IMR-90 (cell line): ENCODE measurements around the gene CDC6. TPM values are rescaled to one million over a fixed set of nuclear protein-coding genes. Genes with fewer than 3 reads are reported as not detected.

Experiments
- ATAC-seq: fragments of 200-7000 bp; cut with Tn5 transposase; 2 replicates; pipeline ENCODE4 v1.9.1; 2020; ENCODE audit warnings: low read depth, mild to moderate bottlenecking, moderate library complexity
- BruUV-seq: library from RNA; stranded (reverse); fragments of 400-500 nt; replicated peaks from 2 replicates; lab custom pipeline; 2021; lab: Mats Ljungman, UMichigan
- CTCF ChIA-PET: fragments of 300-600 bp; formaldehyde crosslinking; extraction: SDS; loops from one replicate; lab custom pipeline; 2021; ENCODE audit warnings: antibody characterized with exemption; lab: Yijun Ruan, JAX
- POLR2A ChIA-PET: fragments of 300-600 bp; sonication (Branson Sonifier 250); formaldehyde crosslinking; loops from one replicate; lab custom pipeline; 2022; ENCODE audit warnings: antibody characterized with exemption; ENCODE audit not compliant: unreplicated experiment; lab: Charles Lee
- DNase-seq: peaks from one replicate; pipeline ENCODE4 v3.0.0; 2013
- H2AFZ ChIP-seq: replicated peaks from 2 replicates; pipeline ENCODE3; 2013; ENCODE audit warnings: low read length, mild to moderate bottlenecking; ENCODE audit not compliant: poor library complexity
- H2AK5ac ChIP-seq: 2 replicates; pipeline ENCODE4 v1.6.1; 2013; ENCODE audit warnings: low read depth, low read length, inconsistent platforms
- H2AK9ac ChIP-seq: replicated peaks from 2 replicates; pipeline ENCODE3; 2013; ENCODE audit warnings: mild to moderate bottlenecking, low read depth, low read length, moderate library complexity; ENCODE audit not compliant: poor library complexity
- H2BK120ac ChIP-seq: 2 replicates; pipeline ENCODE4 v1.6.1; 2013; ENCODE audit warnings: low read depth, low read length, inconsistent platforms
- H2BK15ac ChIP-seq: 3 replicates; pipeline ENCODE4 v1.6.1; 2013; ENCODE audit warnings: low read depth, low read length, inconsistent platforms
- H2BK20ac ChIP-seq: 2 replicates; pipeline ENCODE4 v1.6.1; 2013; ENCODE audit warnings: low read depth, mild to moderate bottlenecking, inconsistent platforms, low read length, moderate library complexity
- H2BK5ac ChIP-seq: 2 replicates; pipeline ENCODE4 v1.6.1; 2013; ENCODE audit warnings: mild to moderate bottlenecking, low read depth, low read length, inconsistent platforms; ENCODE audit not compliant: poor library complexity, severe bottlenecking
- H3K14ac ChIP-seq: replicated peaks from 2 replicates; pipeline ENCODE4 v1.6.1; 2013; ENCODE audit warnings: low read depth, low read length, inconsistent platforms
- H3K18ac ChIP-seq: 2 replicates; pipeline ENCODE4 v1.6.1; 2013; ENCODE audit warnings: low read depth, low read length, control low read depth
- H3K23ac ChIP-seq: 2 replicates; pipeline ENCODE4 v1.6.1; 2013; ENCODE audit warnings: low read depth, low read length, inconsistent platforms
- H3K27ac ChIP-seq: 2 replicates; pipeline ENCODE4 v1.5.1; 2013; ENCODE audit warnings: mild to moderate bottlenecking, control low read depth, low read length; ENCODE audit not compliant: insufficient read depth
- H3K27me3 ChIP-seq: 2 replicates; pipeline ENCODE4 v1.6.1; 2013; ENCODE audit warnings: low read length; ENCODE audit not compliant: control insufficient read depth, insufficient read depth
- H3K36me3 ChIP-seq: 2 replicates; pipeline ENCODE4 v1.6.1; 2013; ENCODE audit warnings: low read length, mixed read lengths; ENCODE audit not compliant: control insufficient read depth, insufficient read depth
- H3K4ac ChIP-seq: 2 replicates; pipeline ENCODE4 v1.6.1; 2013; ENCODE audit warnings: low read depth, low read length, inconsistent platforms
- H3K4me1 ChIP-seq: 2 replicates; pipeline ENCODE4 v1.6.1; 2013; ENCODE audit warnings: low read length, mixed read lengths; ENCODE audit not compliant: control insufficient read depth, insufficient read depth
- H3K4me2 ChIP-seq: 2 replicates; pipeline ENCODE4 v1.6.1; 2013; ENCODE audit warnings: low read depth, mild to moderate bottlenecking, control low read depth, low read length, moderate library complexity
- H3K4me3 ChIP-seq: 2 replicates; pipeline ENCODE4 v1.5.1; 2013; ENCODE audit warnings: low read depth, mild to moderate bottlenecking, control low read depth, low read length, moderate library complexity; ENCODE audit not compliant: insufficient read depth
- H3K56ac ChIP-seq: 2 replicates; pipeline ENCODE4 v1.6.1; 2013; ENCODE audit warnings: low read length, inconsistent platforms; ENCODE audit not compliant: insufficient read depth; ENCODE audit errors: extremely low read depth
- H3K79me1 ChIP-seq, 2 experiments: 2 replicates each; pipeline ENCODE4 v1.6.1; 2013; ENCODE audit warnings: low read length in 2 of 2, inconsistent platforms in 1 of 2, low read depth in 1 of 2
- H3K9ac ChIP-seq: 2 replicates; pipeline ENCODE4 v1.6.1; 2013; ENCODE audit warnings: low read depth, low read length, control low read depth
- H3K9me1 ChIP-seq: 2 replicates; pipeline ENCODE4 v1.6.1; 2013; ENCODE audit warnings: low read length, inconsistent platforms; ENCODE audit not compliant: insufficient read depth
- H3K9me3 ChIP-seq: 2 replicates; pipeline ENCODE4 v1.6.1; 2013; ENCODE audit warnings: low read length; ENCODE audit not compliant: control insufficient read depth, insufficient read depth
- H4K20me1 ChIP-seq: 2 replicates; pipeline ENCODE4 v1.6.1; 2013; ENCODE audit warnings: low read length, inconsistent platforms; ENCODE audit not compliant: insufficient read depth
- H4K5ac ChIP-seq: 2 replicates; pipeline ENCODE4 v1.6.1; 2013; ENCODE audit warnings: mild to moderate bottlenecking, low read depth, low read length, control low read depth
- H4K8ac ChIP-seq, 2 experiments: 2 replicates each; pipeline ENCODE4 v1.6.1; 2013; ENCODE audit warnings: low read depth in 2 of 2, low read length in 2 of 2, control low read depth in 1 of 2, inconsistent platforms in 1 of 2
- H4K91ac ChIP-seq: 2 replicates; pipeline ENCODE4 v1.6.1; 2013; ENCODE audit warnings: low read depth, low read length, inconsistent platforms; ENCODE audit not compliant: insufficient read depth
- BHLHE40 ChIP-seq: fragments of 150-350 bp; IDR thresholded peaks from 2 replicates; pipeline ENCODE4 v1.6.1; 2016; ENCODE audit warnings: mild to moderate bottlenecking, low read depth, low read length
- FOS ChIP-seq: fragments of 150-350 bp; IDR thresholded peaks from 2 replicates; pipeline ENCODE4 v1.6.1; 2016; ENCODE audit warnings: low read depth, low read length
- MAFK ChIP-seq: IDR thresholded peaks from 2 replicates; pipeline ENCODE4 v1.6.1; 2012; ENCODE audit warnings: low read depth, low read length, improper control_type of control experiment
- POLR2A ChIP-seq: IDR thresholded peaks from 2 replicates; pipeline ENCODE4 v1.6.1; 2012; ENCODE audit warnings: mild to moderate bottlenecking, low read depth, low read length
- RFX5 ChIP-seq: IDR thresholded peaks from 2 replicates; pipeline ENCODE4 v1.8.0; 2012; ENCODE audit warnings: low read depth, mild to moderate bottlenecking, low read length, moderate library complexity
- SMC3 ChIP-seq: fragments of 150-350 bp; IDR thresholded peaks from 2 replicates; pipeline ENCODE4 v1.6.1; 2016; ENCODE audit warnings: low read depth, mild to moderate bottlenecking, antibody characterized with exemption, low read length, moderate library complexity
- WGBS, 2 experiments: methylation state at CpG; one replicate each; pipeline versions ENCODE4 v1.1.5 to v1.1.7; 2013; ENCODE audit warnings: missing lambda C conversion rate in 2 of 2; ENCODE audit not compliant: insufficient read length in 1 of 2; ENCODE audit errors: extremely low coverage in 2 of 2; 5-methylcytosine and 5-hydroxymethylcytosine counted together
- dilution Hi-C: fragments of 300-500 bp; cut with HindIII; formaldehyde crosslinking; loops from one replicate; pipeline ENCODE4 v1.14.3; 2018; ENCODE audit warnings: low sequenced_read_pairs; ENCODE audit not compliant: unreplicated experiment
- in situ Hi-C: fragments of 300-500 bp; cut with MboI; formaldehyde crosslinking; loops from 3 replicates; pipeline ENCODE4 v1.14.3; 2019; ENCODE audit warnings: low sequenced_read_pairs, inconsistent platforms, mixed read lengths
- intact Hi-C: fragments of 100-400 bp; cut with micrococcal nuclease; formaldehyde crosslinking; loops from 2 replicates; pipeline ENCODE4 v1.10.0; 2022
- polyA plus RNA-seq, 3 experiments: library from polyadenylated mRNA; depleted of rRNA; stranded (reverse); fragments of >200 nt; gene quantifications; 2 replicates each; pipeline ENCODE4 v1.2.3, GENCODE V29; 2012; ENCODE audit warnings: low replicate concordance in 1 of 3
- total RNA-seq: library from RNA; depleted of rRNA; stranded (reverse); fragments of >200 nt; gene quantifications from 2 replicates; pipeline ENCODE4 v1.2.3, GENCODE V29; 2012; rRNA removed

CDC6 gene
- total and polyA plus RNA-seq, 2 of the 4 experiments (the other 2 are of a cell fraction) = 15.3 to 25.6 TPM

DNA sequence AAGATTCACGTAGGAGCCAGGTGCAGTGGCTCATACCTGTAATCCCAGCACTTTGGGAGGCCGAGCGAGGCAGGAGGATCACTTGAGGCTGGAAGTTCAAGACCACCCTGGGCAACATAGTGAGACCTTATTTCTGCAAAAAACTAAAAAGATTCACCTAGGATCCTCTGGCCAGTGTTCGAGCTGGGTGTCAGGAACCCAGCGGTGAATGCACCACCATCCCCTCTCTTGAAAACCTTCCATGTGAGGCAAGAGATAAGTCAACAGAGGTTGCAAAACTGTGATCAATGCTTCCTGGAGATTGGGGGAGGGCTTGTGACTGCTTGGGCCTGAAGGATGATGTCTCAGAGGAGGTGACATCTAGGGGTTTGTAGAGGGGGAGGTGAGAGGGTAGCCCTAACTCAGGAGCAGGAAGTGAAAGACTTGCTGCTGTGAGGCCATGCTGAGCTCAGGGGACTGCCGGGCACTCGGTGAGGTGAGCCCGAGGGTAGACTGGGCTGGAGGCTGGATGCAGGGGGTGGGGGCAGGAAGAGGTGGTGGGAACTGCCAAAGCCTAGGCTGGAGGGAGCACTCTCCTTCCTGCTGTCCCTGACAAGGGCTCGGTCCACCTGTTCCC, 65.2 kb downstream of the CDC6 start:
- Histone ChIP-seq H4K20me1 (peaks cover 49% of the 10 kb centered on the region), H4K5ac (no peak overlapping the region), H3K14ac (no peak overlapping the region), H2BK20ac (no peak overlapping the region), H3K9me1 (no peaks in the 10 kb centered on the region), H2BK5ac (no peak overlapping the region), H3K27me3 (no peaks in the 10 kb centered on the region), H3K9ac (no peak overlapping the region), H4K8ac (no peak overlapping the region), H4K91ac (no peak overlapping the region), H3K4me2 (no peak overlapping the region), H3K9me3 (no peaks in the 10 kb centered on the region), H3K4ac (no peak overlapping the region), H2AK9ac (no peak overlapping the region), H2AFZ (peak overlapping the region; percentile 33), H3K36me3 (peaks cover 63% of the 10 kb centered on the region), H3K79me1 (peaks cover 24 to 64% of the 10 kb centered on the region in 2 experiments), H2AK5ac (no peak overlapping the region), H3K27ac (no peak overlapping the region), H3K18ac (no peak overlapping the region), H3K23ac (no peak overlapping the region), H2BK15ac (no peak overlapping the region), H3K4me3 (no peak overlapping the region), H3K4me1 (peaks cover 20% of the 10 kb centered on the region; the same call in 1 of the 2 replicates), H2BK120ac (no peak overlapping the region), H3K56ac (no peak overlapping the region)
- ATAC-seq = no peak
- 80% methylated on average over 2 of the region's 9 CpGs; no CpG with 5 or more reads in 1 of the 2 experiments for WGBS, 2 experiments
- ChIA-PET CTCF (interaction anchor here (1.4 kb wide), 1 partner anchor 50 kb away, joined by 4 read pairs; no protein-coding TSS in a partner anchor), POLR2A (interaction anchor here (0.6 kb wide), 1 partner anchor 46 kb away, joined by 3 read pairs; no protein-coding TSS in a partner anchor)
- intact Hi-C loops = no loop called here
- BruUV-seq = no TSS peak
- DNase-seq = no peak
- dilution Hi-C loops = no loop called here
- in situ Hi-C loops = loop anchor here (5.0 to 25.0 kb wide), 4 partner anchors 51 to 1309 kb away; partner anchors contain the start of genes KRT27, KRT28 and WIPF2
- no peak for TF ChIP-seq SMC3
- TF ChIP-seq BHLHE40 = no peak
- TF ChIP-seq RFX5 = no peak
- no peak for TF ChIP-seq MAFK
- no peak for TF ChIP-seq FOS
- no peak for TF ChIP-seq POLR2A

Other genes with a start within 250 kb of the CDC6 start
- 18.6 and 25.8 TPM in 2 replicates for gene MED24, start 233.5 kb upstream of the CDC6 start, total RNA-seq
- 73.6 and 79.0 TPM in 2 replicates for gene MED24, start 233.5 kb upstream of the CDC6 start, polyA plus RNA-seq (2012; rRNA removed)
- 20.8 and 22.0 TPM in 2 replicates for gene THRA, start 224.9 kb upstream of the CDC6 start, total RNA-seq
- 21.9 and 23.4 TPM in 2 replicates for gene THRA, start 224.9 kb upstream of the CDC6 start, polyA plus RNA-seq (2012; rRNA removed)
- 0.28 and 0.36 TPM in 2 replicates for gene NR1D1, start 187.3 kb upstream of the CDC6 start, total RNA-seq
- gene NR1D1, start 187.3 kb upstream of the CDC6 start, polyA plus RNA-seq (2012; rRNA removed) = 4.4 and 7.2 TPM in 2 replicates
- 28.3 and 29.7 TPM in 2 replicates for gene MSL1, start 165.9 kb upstream of the CDC6 start, total RNA-seq
- 38.4 and 48.4 TPM in 2 replicates for gene MSL1, start 165.9 kb upstream of the CDC6 start, polyA plus RNA-seq (2012; rRNA removed)
- gene CASC3, start 147.3 kb upstream of the CDC6 start, total RNA-seq = 24.4 and 25.1 TPM in 2 replicates
- gene CASC3, start 147.3 kb upstream of the CDC6 start, polyA plus RNA-seq (2012; rRNA removed) = 36.2 and 38.9 TPM in 2 replicates
- 0.28 and 0.54 TPM in 2 replicates for gene RAPGEFL1, start 110.4 kb upstream of the CDC6 start, total RNA-seq
- gene RAPGEFL1, start 110.4 kb upstream of the CDC6 start, polyA plus RNA-seq (2012; rRNA removed) = 5.6 and 6.3 TPM in 2 replicates
- 2.0 and 2.8 TPM in 2 replicates for gene WIPF2, start 68.6 kb upstream of the CDC6 start, total RNA-seq
- gene WIPF2, start 68.6 kb upstream of the CDC6 start, polyA plus RNA-seq (2012; rRNA removed) = 8.9 and 10.4 TPM in 2 replicates
- 7.2 and 9.0 TPM in 2 replicates for gene RARA, start 21.3 kb downstream of the CDC6 start, total RNA-seq
- 12.7 and 13.6 TPM in 2 replicates for gene RARA, start 21.3 kb downstream of the CDC6 start, polyA plus RNA-seq (2012; rRNA removed)
- not detected in 2 replicates for gene GJD3, start 76.9 kb downstream of the CDC6 start, total RNA-seq
- 0.10 and 0.39 TPM in 2 replicates for gene GJD3, start 76.9 kb downstream of the CDC6 start, polyA plus RNA-seq (2012; rRNA removed)
- 68.5 and 118 TPM in 2 replicates for gene TOP2A, start 130.0 kb downstream of the CDC6 start, total RNA-seq
- 40.2 and 43.4 TPM in 2 replicates for gene TOP2A, start 130.0 kb downstream of the CDC6 start, polyA plus RNA-seq (2012; rRNA removed)
- 257 and 308 TPM in 2 replicates for gene IGFBP4, start 155.6 kb downstream of the CDC6 start, total RNA-seq
- 1,187 TPM in 2 replicates for gene IGFBP4, start 155.6 kb downstream of the CDC6 start, polyA plus RNA-seq (2012; rRNA removed)
- 0.28 TPM in 1 of 2 replicates, not detected in the other for gene TNS4, start 213.7 kb downstream of the CDC6 start, total RNA-seq
- gene TNS4, start 213.7 kb downstream of the CDC6 start, polyA plus RNA-seq (2012; rRNA removed) = 0.07 TPM in 1 of 2 replicates, not detected in the other